HG03439 (cell line): ENCODE results near the gene TIMM23B.
"Not testable (repeated sequence)": the region's sequence is repeated elsewhere in the genome, so short reads cannot be mapped to it uniquely, and the experiment has no call there.

Experiments
- ATAC-seq: cut with Tn5 transposase; IDR thresholded peaks from one replicate; pipeline ENCODE4 v1.9.1; 2021; ENCODE audit warnings: mild to moderate bottlenecking, moderate library complexity; ENCODE audit not compliant: unreplicated experiment

Gene TIMM23B

DNA sequence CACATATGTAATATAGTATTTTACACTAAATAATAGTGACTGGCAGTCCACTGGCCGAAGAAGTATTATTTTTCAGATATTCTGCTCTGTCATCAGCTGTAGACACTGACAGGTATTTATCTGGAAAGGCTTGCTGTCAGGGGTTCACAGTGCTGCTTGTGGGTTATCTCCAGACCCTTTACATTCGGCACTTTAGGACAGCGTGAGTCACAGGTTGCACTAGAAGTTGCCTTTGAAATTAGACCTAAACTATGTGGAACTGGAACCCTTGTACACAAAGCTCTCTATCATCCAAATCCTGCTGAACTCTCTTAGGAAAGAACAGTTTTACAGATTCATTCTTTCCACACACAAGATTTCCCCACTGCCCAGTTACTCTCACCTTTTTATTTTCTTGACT lies 30.2 kb downstream of the TIMM23B start:
- not testable (repeated sequence) for ATAC-seq

DNA sequence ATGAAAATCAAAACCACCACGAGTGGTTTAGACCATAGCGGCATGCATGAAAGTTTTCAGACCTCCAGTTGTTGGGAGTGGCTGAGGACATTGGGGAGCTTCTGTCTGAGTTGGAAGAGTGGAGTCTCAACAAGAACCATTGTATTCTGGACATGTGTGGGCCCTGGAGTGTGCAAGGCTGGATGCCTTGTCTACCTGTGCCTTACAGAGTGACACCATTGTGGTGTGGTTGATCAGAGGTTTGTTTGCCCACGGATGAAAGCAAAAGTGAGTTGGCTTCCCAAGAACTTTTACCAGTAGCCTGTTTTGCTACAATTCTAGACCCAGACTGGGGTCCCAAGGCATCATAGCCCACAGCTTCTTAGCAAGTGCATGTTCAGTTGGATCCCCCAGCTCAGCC lies 35.9 kb downstream of the TIMM23B start:
- not testable (repeated sequence) for ATAC-seq

DNA sequence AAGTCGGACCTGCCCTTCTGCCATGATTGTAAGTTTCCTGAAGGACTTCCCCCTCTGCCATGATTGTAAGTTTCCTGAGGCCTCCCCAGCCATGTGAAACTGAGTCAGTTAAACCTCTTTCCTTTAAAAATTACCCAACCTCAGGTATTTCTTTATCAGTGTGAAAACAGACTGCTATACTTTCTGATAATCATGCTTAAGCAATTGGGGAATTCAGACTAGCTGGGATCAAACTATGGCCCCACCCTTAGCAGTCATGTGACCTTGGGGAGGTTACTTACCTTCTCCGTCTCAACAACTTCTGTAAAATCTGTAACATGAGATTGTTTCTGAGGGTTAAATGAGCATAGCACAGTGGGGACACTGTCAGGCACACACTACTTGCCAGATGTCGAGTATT lies 45.4 kb downstream of the TIMM23B start:
- not testable (repeated sequence) for ATAC-seq

DNA sequence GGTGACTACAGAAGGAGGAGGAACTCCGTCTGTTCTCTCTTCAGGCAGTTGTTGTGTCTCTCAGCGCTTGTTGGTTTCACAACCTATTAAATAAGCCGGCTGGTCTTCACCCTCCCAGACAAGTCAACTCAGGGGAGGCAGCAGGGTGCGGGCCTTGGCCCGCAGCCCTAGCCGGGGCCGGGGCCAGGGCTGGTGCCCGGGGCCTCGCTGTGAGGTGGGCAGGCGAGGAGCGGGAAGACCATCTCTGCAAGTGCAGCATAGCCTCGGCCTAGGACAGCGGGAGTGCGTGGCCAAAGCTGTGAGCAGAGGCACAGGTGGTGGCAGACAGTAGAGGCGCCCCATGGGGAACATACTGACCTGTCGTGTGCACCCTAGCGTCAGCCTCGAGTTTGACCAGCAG lies 46.5 kb downstream of the TIMM23B start, which contains the start of gene AGAP6:
Gene AGAP6, plus strand, starts transcription at position 31 of the 400 bp plus-strand sequence. Its CDS starts 310 bp downstream, at position 341.
- not testable (repeated sequence) for ATAC-seq

DNA sequence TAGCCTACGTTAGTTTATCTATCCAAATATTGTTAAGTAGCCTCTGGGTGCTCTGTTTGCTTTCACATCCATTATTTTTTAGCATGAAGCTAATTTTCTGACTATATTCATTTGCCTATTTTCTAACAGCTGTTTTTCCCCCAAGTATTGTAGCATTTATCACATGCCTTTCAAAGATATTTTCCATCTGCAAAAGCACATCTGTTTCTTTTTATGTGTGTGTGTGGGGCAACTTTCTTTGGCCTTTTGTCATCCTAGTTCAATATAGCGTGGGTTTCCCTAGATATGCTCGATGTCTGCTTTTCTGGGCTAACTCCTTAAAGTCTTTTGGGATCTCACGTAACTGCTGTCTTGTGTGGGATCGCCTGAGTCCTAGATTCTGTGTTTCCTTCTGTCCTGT lies 53.5 kb downstream of the TIMM23B start:
- not testable (repeated sequence) for ATAC-seq

DNA sequence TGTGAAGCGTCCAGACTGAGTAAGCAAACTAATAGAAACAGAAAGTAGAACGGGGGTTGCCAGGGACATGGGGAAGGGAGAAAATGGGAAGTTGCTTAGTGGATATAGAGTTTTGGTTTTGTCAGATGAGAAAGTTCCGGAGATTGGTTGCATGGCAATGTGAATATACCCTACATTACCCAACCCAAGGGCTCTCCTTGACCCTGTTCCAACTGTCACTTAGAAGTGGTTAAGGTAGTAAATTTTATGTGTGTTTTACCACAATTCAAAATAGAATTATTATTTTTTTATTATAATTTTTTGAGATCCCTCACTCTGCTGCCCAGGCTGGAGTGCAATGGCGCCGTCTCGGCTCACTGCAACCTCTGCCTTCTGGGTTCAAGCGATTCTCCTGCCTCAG lies 72.2 kb downstream of the TIMM23B start:
- not testable (repeated sequence) for ATAC-seq

DNA sequence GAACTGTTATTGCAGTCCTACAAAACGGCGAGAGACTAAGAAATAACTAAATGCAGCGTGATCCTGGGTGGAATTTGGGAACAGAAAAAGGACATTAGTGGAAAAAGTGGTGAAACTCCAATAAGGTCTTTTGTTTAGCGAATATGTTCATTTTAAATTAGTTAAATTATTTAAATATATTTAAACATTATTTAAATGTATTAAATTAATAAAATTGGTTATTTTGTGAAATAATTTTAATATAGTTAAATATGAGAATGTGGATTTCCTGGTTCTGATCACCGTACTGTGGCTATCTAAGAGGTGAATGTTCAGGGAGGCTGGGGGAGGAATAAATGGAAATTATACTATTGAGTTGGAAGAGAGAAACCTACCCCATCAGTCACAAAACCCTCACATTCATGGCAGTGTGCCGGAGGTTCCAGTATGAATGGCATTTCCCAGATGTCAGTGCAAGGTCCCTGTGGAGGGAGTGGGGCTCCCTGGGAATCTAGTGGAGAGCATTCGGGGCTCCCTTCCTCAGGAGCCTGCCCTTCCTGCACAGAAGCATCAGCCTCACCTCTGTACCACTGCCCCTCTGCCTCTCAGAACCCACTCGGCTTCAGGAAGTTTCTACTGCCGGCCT lies 73.9 kb downstream of the TIMM23B start:
- ATAC-seq, result not testable (repeated sequence)

DNA sequence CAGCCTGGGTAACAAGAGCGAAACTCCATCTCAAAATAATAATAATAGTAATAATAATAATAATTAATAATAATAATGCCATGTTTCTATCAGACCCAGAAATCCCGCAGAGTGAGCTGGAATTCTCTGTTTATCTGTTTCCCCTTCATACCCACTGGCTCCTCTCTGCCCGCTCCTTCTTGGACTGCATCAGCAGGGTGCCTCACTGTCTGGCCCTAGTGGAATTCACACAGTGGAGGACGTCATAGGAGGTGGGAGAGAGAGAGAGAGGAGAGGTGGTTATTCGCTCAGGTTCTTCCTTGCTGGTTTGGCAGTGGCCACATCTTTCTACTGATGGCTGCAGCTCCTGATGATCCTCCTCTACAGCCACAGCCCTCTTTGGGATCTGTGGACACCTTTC lies 75.1 kb downstream of the TIMM23B start:
- not testable (repeated sequence) for ATAC-seq

DNA sequence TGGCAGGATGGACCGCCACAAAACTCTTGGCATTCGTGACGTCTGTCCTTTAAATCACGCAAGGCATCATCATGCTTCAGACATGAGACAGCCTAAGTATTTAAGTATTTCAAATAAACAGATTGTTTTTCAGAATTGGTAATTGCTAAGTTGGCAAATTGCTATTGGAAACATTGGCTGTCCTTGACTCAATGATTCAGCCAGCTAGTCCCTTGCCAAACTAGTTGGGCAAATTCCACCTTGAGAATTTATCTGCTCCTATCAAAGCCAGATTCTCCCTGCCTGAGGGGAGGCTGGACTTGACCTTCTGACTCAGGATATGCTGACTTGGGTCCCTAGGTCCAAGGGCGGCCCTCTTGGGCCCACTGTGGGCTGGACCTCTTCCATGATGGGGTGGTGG lies 75.8 kb downstream of the TIMM23B start:
- not testable (repeated sequence) for ATAC-seq

DNA sequence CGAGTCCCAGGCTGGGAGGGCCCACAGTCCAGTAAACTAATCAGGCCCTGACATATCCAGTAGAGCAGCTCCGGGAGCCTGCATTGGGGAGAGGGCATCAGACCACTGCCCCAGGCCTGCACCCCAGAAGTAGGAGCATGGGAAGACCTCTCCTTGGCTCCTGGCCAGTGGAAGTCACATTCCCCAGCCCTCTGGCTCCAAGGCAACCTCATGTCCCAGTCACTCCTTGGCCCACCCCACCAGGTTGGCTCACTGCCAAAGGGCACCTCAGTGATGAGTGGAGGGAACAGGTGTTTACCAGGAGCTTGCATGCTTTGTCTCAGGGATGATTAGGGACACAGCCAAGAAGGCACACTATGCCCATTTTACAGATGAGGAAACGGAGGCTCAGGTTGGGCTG lies 77.4 kb downstream of the TIMM23B start:
- ATAC-seq, result not testable (repeated sequence)

DNA sequence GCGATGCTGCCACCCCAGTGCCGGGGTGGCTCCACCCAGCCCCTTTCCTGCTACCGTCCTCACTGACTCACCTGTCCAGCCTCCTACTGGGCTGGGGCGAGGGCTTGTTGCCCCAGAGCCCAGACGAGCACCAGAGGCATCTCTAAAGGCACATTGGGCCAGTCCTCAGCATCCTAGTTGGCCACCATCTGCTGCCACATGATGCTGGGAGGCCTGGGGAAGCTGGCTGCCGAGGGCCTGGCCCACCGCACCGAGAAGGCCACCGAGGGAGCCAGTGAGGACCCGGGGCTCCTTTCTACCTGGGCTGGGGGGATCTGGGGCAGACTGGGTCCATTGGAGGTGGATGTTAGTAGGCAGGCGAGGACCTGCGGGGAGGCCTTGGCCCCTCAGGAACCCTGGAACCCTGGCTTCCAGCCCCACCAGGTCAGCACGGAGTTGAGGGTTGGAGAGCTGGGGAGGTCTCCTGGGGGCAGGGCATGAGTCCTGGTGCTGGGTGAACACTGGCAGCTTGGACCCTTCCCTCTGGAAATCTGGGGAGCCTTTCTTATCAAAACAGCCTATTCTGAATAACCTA lies 78.7 kb downstream of the TIMM23B start:
- not testable (repeated sequence) for ATAC-seq

DNA sequence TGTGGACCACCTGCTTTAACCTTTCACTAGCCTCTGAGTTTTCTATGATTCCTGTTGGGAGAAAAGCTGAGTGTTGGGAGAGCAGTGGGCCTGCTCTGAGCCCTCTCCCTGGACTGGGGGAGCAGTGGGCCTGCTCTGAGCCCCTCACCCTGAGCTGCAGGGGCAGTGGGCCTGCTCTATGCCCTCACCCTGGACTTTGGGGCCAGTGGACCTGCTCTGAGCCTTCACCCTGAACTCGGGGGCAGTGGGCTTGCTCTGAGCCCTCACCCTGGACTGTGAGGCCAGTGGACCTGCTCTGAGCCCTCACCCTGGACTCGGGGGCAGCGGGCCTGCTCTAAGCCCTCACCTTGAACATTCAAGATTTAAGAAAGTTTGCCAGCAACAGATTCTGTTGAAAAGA lies 79.8 kb downstream of the TIMM23B start:
- no peak for ATAC-seq
